CD14-positive monocyte (primary cell): ENCODE data around the gene PHF10. TPM values are rescaled to one million over a fixed set of nuclear protein-coding genes. Genes with fewer than 3 reads are reported as not detected.

Experiments used
- DNase-seq, 3 donors: peaks; one replicate each; pipeline ENCODE4 v3.0.0-alpha.2; 2011 to 2022
- H2AFZ ChIP-seq: 2 replicates; pipeline ENCODE4 v1.6.0; 2012; ENCODE audit warnings: mild to moderate bottlenecking, low read depth, low read length, inconsistent platforms; ENCODE audit not compliant: insufficient read depth, poor library complexity, severe bottlenecking
- H3K27ac ChIP-seq, 2 donors: 1 replicate in 1 of 2; 2 replicates in 1 of 2; pipeline ENCODE4 v1.5.1; 2012 to 2013; ENCODE audit warnings: low read length in 2 of 2, control low read depth in 1 of 2, inconsistent platforms in 1 of 2, low read depth in 1 of 2, mild to moderate bottlenecking in 1 of 2
- H3K27me3 ChIP-seq, 2 donors: one replicate each; pipeline versions ENCODE4 v1.6.0 to v1.6.1; 2011 to 2013; ENCODE audit warnings: low read length in 2 of 2; ENCODE audit not compliant: control insufficient read depth in 2 of 2, insufficient read depth in 2 of 2
- H3K36me3 ChIP-seq, 2 donors: replicated peaks in 1 of 2; 1 replicate in 1 of 2; 2 replicates in 1 of 2; pipeline versions ENCODE4 v1.5.1 to v1.6.1; 2012 to 2013; ENCODE audit warnings: low read length in 2 of 2, control low read depth in 1 of 2, inconsistent platforms in 1 of 2, mild to moderate bottlenecking in 1 of 2; ENCODE audit not compliant: insufficient read depth in 2 of 2, control insufficient read depth in 1 of 2
- H3K4me1 ChIP-seq, 2 donors: 1 replicate in 1 of 2; 2 replicates in 1 of 2; pipeline versions ENCODE4 v1.5.1 to v1.6.1; 2012 to 2013; ENCODE audit warnings: low read length in 2 of 2, control low read depth in 1 of 2, inconsistent platforms in 1 of 2, mild to moderate bottlenecking in 1 of 2, moderate library complexity in 1 of 2; ENCODE audit not compliant: insufficient read depth in 2 of 2, control insufficient read depth in 1 of 2
- H3K4me2 ChIP-seq: replicated peaks from 2 replicates; pipeline ENCODE3; 2012; ENCODE audit warnings: low read length, moderate library complexity, mild to moderate bottlenecking; ENCODE audit not compliant: poor library complexity, severe bottlenecking; ENCODE audit errors: extremely low read depth
- H3K4me3 ChIP-seq, 3 experiments: fragments of 200-600 bp in 1 of 3; sonication (generic) in 1 of 3; replicated peaks in 1 of 3; 1 replicate in 2 of 3; 2 replicates in 1 of 3; pipeline ENCODE4 v1.5.1; 2011 to 2013; ENCODE audit warnings: low read length in 3 of 3, mild to moderate bottlenecking in 3 of 3, control low read depth in 2 of 3, low read depth in 2 of 3, inconsistent platforms in 1 of 3, moderate library complexity in 1 of 3
- H3K79me2 ChIP-seq: 2 replicates; pipeline ENCODE4 v1.6.0; 2012; ENCODE audit warnings: mild to moderate bottlenecking, control low read depth, inconsistent platforms, low read length, moderate library complexity; ENCODE audit not compliant: insufficient read depth
- H3K9ac ChIP-seq: 2 replicates; pipeline ENCODE4 v1.6.0; 2017; ENCODE audit warnings: low read length, mild to moderate bottlenecking; ENCODE audit not compliant: insufficient read depth, poor library complexity, severe bottlenecking
- H3K9me3 ChIP-seq, 2 donors: replicated peaks in 1 of 2; 1 replicate in 1 of 2; 2 replicates in 1 of 2; pipeline versions ENCODE4 v1.5.1 to v1.6.1; 2012 to 2013; ENCODE audit warnings: low read length in 2 of 2, control low read depth in 1 of 2; ENCODE audit not compliant: control insufficient read depth in 1 of 2, insufficient read depth in 1 of 2
- H4K20me1 ChIP-seq: 2 replicates; pipeline ENCODE4 v1.6.0; 2012; ENCODE audit warnings: mild to moderate bottlenecking, low read length, control low read depth, moderate library complexity; ENCODE audit not compliant: insufficient read depth
- H3K27ac Mint-ChIP-seq, 7 donors: one replicate each; pipeline ENCODE4 v1.8.0; 2020; ENCODE audit warnings: mild to moderate bottlenecking in 7 of 7, mixed read lengths in 7 of 7, moderate library complexity in 6 of 7, inconsistent platforms in 2 of 7
- H3K27me3 Mint-ChIP-seq, 3 donors: one replicate each; pipeline ENCODE4 v1.8.0; 2021 to 2022; ENCODE audit warnings: low read depth in 3 of 3, mild to moderate bottlenecking in 3 of 3, mixed read lengths in 3 of 3, moderate library complexity in 3 of 3, inconsistent platforms in 1 of 3
- H3K36me3 Mint-ChIP-seq, 2 donors: one replicate each; pipeline ENCODE4 v1.8.0; 2020; ENCODE audit warnings: mixed read lengths in 2 of 2, inconsistent platforms in 1 of 2, mild to moderate bottlenecking in 1 of 2
- H3K4me1 Mint-ChIP-seq: one replicate; pipeline ENCODE4 v1.8.0; 2020; ENCODE audit warnings: mild to moderate bottlenecking, mixed read lengths
- H3K4me3 Mint-ChIP-seq, 2 donors: one replicate each; pipeline ENCODE4 v1.8.0; 2020; ENCODE audit warnings: mild to moderate bottlenecking in 2 of 2, mixed read lengths in 2 of 2, moderate library complexity in 1 of 2
- H3K9me3 Mint-ChIP-seq, 7 donors: one replicate each; pipeline ENCODE4 v1.8.0; 2020 to 2022; ENCODE audit warnings: mixed read lengths in 7 of 7, mild to moderate bottlenecking in 6 of 7, moderate library complexity in 6 of 7, inconsistent platforms in 2 of 7
- WGBS: methylation state at CpG from one replicate; pipeline ENCODE4 v1.1.5; 2013; ENCODE audit warnings: missing lambda C conversion rate; ENCODE audit not compliant: insufficient coverage; 5-methylcytosine and 5-hydroxymethylcytosine counted together
- intact Hi-C, 2 donors: fragments of 100-400 bp; cut with micrococcal nuclease; formaldehyde crosslinking; loops; one replicate each; pipeline versions ENCODE4 v1.15.0 to v1.15.1; 2023
- polyA plus RNA-seq, 3 donors: library from polyadenylated mRNA; depleted of rRNA in 1 of 3; unstranded in 2 of 3; stranded (reverse) in 1 of 3; fragments of 300-500 nt in 2 of 3; fragments of >200 nt in 1 of 3; fragmentation: Illumina TruSeq in 2 of 3; gene quantifications; 1 replicate in 2 of 3; 2 replicates in 1 of 3; pipeline ENCODE4 v1.2.3, GENCODE V29; 2012 to 2021
- TF ChIP-seq, protein P1 (sequence below): fragments of 200-600 bp; IDR thresholded peaks from one replicate; pipeline ENCODE4 v1.8.0; 2022; ENCODE audit warnings: antibody characterized with exemption, mild to moderate bottlenecking

Gene PHF10
- polyA plus RNA-seq, 3 donors: 7.3 to 31.0 (median 8.1) TPM

DNA sequence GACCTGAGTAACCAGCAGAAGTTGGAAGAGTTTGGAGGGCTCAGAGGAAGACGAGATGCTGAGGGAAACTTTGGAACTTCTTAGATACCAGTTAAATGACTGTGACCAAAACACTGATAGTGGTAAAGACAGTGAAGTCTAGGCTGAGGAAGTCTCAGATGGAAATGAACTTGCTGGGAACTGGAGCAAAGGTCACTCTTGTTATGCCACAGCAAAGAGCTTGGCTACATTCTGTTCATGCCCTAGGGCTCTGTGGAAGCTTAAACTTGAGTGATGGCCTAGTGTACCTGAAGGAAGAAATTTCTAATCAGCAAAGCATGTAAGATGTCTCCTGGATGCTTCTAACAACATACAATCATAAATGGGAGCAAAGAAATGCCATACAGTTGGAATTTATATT, 47.2 kb downstream of the PHF10 start:
- Mint-ChIP-seq H3K4me1 (no peaks in the 10 kb centered on the region), H3K27ac (no peak overlapping the region), H3K27me3 (no peaks in the 10 kb centered on the region), H3K4me3 (no peak overlapping the region), H3K36me3 (peaks cover 19 to 23% of the 10 kb centered on the region in 2 donors), H3K9me3 (peaks cover 4 to 17% (median 6%) of the 10 kb centered on the region in 7 donors)
- H3K9me3 ChIP-seq: peaks cover 7 to 10% of the 10 kb centered on the region in 2 donors
- WGBS: 89% methylated on average over 1 of the region's 1 CpG
- H3K36me3 ChIP-seq: peaks cover 0 to 5% of the 10 kb centered on the region in 2 donors
- H2AFZ ChIP-seq: no peak overlapping the region
- TF ChIP-seq, protein P1, sequence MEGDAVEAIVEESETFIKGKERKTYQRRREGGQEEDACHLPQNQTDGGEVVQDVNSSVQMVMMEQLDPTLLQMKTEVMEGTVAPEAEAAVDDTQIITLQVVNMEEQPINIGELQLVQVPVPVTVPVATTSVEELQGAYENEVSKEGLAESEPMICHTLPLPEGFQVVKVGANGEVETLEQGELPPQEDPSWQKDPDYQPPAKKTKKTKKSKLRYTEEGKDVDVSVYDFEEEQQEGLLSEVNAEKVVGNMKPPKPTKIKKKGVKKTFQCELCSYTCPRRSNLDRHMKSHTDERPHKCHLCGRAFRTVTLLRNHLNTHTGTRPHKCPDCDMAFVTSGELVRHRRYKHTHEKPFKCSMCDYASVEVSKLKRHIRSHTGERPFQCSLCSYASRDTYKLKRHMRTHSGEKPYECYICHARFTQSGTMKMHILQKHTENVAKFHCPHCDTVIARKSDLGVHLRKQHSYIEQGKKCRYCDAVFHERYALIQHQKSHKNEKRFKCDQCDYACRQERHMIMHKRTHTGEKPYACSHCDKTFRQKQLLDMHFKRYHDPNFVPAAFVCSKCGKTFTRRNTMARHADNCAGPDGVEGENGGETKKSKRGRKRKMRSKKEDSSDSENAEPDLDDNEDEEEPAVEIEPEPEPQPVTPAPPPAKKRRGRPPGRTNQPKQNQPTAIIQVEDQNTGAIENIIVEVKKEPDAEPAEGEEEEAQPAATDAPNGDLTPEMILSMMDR: no peak
- H3K4me3 ChIP-seq: no peak overlapping the region
- no peak for DNase-seq
- no peaks in the 10 kb centered on the region for H3K27me3 ChIP-seq
- no peaks in the 10 kb centered on the region for H3K79me2 ChIP-seq
- no peak overlapping the region for H3K4me2 ChIP-seq
- H3K4me1 ChIP-seq: no peaks in the 10 kb centered on the region
- intact Hi-C loops: no loop called here
- no peak overlapping the region for H3K9ac ChIP-seq
- H4K20me1 ChIP-seq: no peaks in the 10 kb centered on the region
- H3K27ac ChIP-seq: no peak overlapping the region

DNA sequence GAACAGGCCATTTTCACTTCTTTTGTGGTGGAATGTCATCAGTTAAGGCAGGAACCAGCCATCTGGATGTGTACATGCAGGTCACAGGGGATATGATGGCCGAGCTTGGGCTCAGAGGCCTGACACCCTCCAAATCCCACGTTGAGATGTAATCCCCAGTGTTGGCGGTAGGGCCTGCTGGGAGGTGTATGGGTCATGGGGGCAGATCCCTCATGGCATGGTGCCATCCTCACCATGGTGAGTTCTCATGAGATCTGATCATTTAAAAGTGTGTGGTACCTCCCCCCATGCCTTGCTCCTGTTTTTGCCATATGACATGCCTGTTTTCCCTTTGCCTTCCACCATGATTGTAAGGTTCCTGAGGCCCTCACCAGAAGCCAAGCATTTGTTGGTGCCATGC, 49.3 kb downstream of the PHF10 start:
- Histone ChIP-seq H4K20me1 (no peaks in the 10 kb centered on the region), H3K36me3 (peaks cover 3 to 11% of the 10 kb centered on the region in 2 donors), H3K4me2 (no peak overlapping the region), H3K4me1 (peaks cover under 1% of the 10 kb centered on the region in 2 donors), H3K9me3 (no peaks in the 10 kb centered on the region), H3K4me3 (no peak overlapping the region), H3K27ac (no peak overlapping the region), H2AFZ (no peak overlapping the region), H3K27me3 (no peaks in the 10 kb centered on the region), H3K79me2 (no peaks in the 10 kb centered on the region), H3K9ac (no peak overlapping the region)
- no peak for DNase-seq
- no peak overlapping the region for H3K27ac Mint-ChIP-seq
- TF ChIP-seq, protein P1: no peak
- no CpG with 5 or more reads among the region's 3 CpGs for WGBS
- peaks cover 0 to 3% (median 0%) of the 10 kb centered on the region in 7 donors for H3K9me3 Mint-ChIP-seq
- H3K36me3 Mint-ChIP-seq: peaks cover 18% of the 10 kb centered on the region in 2 donors
- no peak overlapping the region for H3K4me3 Mint-ChIP-seq
- H3K27me3 Mint-ChIP-seq: no peaks in the 10 kb centered on the region
- peaks cover 3% of the 10 kb centered on the region for H3K4me1 Mint-ChIP-seq
- intact Hi-C loops: no loop called here
